NCI-H82 treated with DMSO at 0.1 percent for 48 hours (cell line): ENCODE data around the gene MT1A.

Source experiments
- DNase-seq: peaks from one replicate; lab custom pipeline; 2025; ENCODE audit not compliant: unreplicated experiment; lab: John Stamatoyannopoulos, UW

MT1A gene

DNA sequence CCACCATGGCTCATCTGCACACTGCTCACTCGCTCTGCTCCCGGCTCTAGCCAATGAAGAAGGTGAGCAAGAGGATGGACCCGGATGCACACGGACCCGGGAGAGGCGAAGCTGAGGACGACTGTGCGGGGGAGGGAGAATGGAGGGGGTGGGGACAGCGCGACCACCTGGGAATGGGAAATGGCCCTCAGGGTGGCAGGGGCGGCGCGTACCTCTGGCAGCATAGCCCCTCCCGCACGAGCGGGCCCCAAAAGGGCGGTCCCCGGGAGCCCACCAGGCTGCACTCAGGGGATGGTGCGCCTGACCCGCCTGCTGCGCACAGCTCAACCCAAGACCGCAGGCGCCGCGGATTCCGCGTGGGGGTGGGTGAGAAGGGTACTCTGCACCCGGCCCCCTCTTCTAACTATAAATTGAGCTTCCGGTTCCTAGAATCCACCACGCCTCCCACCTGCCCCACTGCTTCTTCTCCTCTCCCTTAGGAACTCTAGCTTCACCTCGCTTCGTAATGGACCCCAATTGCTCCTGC is 37.3 kb downstream of the MT1A start:
- no peak for DNase-seq

DNA sequence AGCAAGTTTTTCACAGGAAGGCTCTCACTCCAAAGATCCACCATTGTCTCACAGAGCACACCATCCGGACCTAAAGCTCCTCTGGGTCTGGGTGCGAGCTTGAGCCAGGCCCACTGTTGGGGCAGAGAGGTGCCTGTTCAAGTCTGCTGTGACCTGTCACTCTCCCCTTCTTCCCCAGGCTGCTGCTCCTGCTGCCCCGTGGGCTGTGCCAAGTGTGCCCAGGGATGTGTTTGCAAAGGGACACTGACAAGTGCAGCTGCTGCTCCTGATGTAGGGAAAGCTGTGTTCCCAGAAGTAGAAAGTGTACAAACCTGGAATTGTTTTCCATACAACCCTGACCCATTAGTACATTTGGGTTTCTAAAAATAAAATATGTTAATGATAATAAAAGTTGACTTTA is 39.0 kb downstream of the MT1A start:
- DNase-seq, result no peak

DNA sequence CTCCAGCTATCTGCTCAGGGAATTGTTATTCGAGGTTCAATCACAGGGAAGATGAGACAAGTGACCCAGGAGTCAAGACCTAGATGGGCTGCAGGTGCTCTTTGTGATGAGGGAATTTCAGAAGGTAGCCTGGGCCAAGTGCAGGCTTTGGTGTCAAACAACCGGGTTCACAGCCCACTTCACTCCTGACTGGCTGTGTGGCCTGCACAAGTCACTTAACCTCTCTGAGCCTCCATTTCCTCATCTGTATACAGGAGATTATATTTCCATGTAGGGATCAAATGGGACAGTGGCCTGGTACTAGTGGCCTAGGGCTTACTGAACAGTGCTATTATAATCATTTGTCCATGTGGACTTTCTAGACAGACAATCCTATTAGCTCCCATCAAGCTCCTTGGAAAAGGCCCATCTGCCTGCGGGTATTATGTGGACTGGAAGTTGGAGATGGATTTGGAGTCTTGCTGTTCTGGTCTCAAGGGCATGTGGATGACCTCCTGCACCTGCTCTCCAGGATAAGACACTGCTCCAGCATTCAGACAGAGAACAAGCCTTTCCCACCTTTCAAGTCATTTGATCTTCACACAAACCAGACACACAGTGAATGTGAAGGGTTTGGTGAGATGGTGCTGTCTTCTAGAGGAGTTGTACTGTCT is 40.7 kb downstream of the MT1A start:
- peak; percentile 87 for DNase-seq

DNA sequence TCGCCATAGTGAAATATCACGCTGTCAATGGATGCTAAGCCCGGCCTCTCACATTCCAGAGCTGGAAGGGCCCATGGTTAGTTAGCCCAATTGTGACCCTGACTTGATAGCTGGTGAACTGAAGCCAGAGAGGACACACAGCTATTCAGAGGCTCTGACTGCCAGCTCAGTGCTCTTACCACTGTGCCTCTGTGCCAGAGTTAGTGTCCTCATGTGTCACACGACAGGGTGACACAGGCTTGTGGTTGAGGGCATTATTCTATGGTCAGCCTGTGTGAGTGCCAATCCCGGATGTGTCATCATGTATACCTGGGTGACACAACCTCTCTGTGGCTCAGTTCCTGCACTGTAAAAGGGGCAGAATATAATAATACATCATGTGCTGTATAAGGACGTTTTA is 41.4 kb downstream of the MT1A start:
- no peak for DNase-seq

DNA sequence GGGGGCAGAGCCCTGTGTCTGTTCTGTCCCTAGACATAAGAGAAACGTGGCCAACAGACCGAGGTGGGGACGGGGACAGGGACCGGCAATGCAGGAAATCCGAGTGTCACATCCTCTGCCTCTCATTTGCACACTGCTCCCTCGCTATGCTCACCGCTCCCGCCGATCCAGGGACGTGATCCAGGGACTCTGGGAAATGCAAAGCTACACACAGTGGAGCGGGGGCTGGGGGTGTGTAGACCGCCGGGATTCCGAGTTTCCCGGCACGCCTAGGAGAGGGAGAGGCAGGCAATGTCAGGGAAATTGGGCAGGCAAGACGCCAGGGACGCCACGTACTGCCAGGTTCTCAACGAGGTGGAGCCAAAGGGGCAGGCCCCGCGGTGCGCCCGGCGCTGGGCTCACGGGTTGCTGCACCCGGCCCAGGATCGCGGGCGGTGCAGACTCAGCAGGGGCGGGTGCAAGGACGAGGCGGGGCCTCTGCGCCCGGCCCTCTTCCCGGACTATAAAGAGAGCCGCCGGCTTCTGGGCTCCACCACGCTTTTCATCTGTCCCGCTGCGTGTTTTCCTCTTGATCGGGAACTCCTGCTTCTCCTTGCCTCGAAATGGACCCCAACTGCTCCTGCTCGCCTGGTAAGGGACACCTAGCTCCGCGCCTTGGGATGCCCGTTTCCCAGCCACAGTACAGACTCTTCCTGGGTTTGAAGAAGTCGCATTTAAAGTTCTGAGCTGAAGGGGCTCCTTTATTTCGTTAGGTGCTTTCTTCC is 43.7 kb downstream of the MT1A start, which contains the start of gene MT1X:
MT1X (plus strand) TSS at position 532 of the 764 bp plus-strand sequence; CDS start at position 603, 71 bp downstream.
- peak; percentile 12 for DNase-seq

DNA sequence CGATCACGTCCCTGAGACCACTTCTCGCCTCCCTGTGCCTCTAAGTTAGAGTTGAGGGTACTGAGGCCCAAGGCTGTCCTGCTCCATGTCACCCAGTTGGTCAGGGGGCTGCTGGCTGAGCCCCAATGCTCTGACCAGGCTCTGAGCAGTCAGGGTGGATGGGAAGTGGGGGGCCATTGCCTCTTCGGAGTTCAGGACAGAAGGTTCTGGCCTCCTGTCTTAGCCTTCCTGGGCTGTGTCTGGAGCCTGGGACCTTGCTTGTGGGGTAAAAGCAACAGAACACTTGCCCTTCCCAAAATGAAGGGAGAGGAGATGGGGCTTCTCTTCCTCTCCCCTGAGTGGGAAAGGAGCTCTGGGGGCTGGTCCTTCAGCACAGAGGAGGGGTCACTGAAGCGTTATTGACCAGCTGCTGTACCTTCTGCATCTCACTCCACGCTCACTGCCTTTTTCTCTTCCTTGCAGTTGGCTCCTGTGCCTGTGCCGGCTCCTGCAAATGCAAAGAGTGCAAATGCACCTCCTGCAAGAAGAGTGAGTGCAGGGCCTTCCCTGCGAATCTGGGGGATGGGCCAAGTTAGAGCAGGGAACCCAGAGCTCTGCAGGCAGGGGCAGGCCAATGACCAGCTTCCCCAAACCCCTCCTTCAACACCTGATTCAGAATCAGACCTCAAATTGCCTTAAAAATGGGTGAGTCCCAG is 44.4 kb downstream of the MT1A start:
- DNase-seq, result no peak

DNA sequence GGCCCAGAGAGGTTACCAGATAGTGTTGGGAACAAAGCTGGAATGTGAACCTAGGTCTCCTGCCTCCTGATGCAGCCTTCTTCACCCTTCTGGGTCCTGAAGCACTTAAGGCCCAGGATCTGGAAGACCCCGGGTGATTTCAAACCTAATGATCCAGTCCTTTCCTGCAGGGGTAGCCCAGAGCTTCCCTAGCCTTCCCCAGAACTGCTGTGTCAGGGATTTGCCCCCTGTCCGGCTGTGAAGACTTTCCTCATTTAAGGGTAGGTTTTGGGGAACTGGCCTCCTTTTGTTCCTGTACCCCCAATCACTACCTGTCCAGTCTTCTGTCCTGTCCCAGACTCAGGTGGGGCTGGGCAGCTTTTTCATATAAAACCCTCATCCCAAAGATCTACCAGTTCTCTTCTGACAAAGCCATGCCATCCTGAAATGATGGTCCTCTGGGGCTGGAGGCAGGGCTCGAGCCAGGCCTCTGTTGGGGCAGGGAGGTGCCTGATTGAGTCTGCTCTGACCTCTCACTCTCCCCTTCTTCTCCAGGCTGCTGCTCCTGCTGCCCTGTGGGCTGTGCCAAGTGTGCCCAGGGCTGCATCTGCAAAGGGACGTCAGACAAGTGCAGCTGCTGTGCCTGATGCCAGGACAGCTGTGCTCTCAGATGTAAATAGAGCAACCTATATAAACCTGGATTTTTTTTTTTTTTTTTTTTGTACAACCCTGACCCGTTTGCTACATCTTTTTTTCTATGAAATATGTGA is 45.1 kb downstream of the MT1A start:
- no peak for DNase-seq

DNA sequence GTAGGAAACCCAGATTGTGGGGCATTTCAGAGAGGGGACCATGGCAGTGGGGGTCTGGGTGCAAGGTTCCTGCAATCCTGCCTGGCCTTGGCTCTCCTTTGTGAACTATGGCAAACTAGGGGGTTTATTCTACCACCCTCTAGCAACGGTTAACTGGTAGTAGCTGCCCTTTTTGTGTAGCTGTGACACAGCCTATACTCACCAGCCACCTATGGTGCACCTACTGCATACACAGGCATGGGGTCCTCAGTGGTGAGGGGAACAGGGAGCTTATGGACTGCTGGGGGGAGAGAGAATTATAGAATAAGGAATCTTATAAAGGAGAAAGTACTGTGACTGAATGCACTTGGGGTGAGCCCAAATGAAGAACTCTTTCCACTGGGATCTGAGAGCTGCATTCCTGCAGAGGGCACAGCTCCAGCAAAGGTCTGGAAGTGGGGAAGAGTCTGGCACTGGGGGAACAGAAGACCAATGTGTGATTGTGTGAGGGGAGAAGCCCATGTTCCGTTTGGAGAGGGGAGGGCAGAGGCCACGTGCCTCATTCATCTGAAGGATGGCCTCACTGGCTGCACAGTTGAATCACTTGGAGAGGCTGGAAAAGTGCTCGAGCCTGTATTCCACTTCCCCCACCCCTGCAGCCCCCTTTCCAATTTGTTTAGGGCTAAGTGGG is 45.9 kb downstream of the MT1A start:
- DNase-seq, result no peak

DNA sequence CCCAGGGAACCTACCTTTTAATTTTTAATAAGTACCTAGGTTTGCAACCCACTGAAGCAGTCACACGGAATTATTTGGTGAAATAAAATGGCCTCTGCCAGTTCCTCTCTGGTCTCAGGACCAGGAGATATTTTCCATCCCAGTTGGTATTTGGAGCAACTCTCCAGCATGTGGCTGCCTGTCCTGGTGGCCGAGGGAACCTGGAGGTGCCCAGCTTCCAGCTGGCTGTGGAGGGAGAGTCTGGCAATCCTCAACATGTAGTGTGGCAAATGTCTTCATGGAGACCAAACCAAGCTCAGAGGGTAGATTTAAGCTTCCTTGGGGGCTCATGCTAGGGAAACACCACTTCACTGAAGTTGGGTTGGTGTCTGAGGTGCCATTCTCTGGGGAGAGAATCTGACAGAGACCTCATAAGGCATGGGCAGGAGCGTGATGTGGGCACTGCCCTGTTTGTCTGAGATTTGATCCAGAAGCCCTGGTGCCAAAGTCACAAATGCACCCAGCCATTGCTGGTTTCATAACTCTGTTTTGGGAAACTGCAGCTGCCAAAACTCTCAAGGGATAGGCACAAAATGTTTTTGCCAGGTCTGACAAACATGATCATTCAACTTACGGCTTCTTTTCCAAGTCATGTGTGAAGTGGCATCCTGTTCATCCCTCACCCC is 46.6 kb downstream of the MT1A start:
- no peak for DNase-seq

DNA sequence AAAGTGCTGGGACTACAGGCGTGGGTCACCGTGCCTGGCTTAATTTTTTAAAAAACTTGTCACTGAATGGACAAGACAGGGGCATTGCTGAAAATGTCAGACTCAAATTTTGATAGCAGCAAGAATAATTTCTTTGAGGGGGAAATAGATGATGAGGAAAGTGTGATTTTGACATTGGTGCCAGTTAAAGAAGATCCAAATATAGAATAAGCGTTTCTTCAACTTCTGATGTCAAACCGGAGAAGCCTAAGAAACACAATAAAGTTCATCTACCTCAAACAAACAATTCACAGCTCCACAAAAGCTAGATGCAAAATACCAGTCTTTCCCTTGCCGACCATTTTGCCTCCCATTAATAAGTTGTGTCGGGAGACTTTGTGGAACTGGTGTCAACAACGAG is 48.3 kb downstream of the MT1A start:
- DNase-seq, result no peak

DNA sequence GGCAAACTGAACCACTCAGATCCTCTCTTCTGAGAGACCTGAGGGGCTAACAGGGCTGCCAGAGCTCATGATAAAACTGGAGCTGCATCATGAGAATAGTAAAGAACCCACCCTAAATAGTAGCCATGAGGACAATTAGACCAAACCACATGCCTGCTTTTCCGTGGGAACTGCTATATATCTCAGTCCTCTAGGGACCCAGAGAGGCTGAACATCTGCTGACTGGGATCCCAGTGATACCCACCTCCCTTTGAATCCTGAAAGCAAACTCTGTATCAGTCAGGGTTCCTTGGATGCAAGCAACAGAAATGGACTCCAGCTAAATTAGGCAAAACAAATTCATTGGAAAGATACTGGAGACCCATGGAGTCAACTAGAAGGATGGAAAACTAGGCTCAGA is 50.3 kb downstream of the MT1A start:
- no peak for DNase-seq

DNA sequence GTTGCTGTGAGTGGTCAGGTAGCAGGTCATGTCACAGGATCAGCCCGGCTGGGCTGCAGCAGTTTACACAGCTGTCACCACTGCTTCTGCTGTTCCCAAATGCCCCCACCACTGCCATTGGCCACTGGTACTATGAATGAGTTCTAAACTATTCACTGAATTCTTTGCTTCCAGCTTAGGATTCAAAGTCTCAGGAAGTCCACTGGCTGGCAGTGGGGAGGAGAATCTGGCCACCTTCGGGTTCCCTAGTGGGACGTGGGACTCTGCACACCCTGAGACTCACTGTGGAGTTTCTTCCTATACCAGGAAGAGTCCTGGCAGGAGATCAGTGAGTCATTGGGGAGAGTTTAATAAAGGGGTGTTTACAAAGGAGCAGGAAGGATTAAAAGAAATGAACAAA is 50.7 kb downstream of the MT1A start:
- DNase-seq, result no peak
